NOMO-1 (cell line): ENCODE results near the gene FBXW2.
"Not testable (repeated sequence)": the region's sequence is repeated elsewhere in the genome, so short reads cannot be mapped to it uniquely, and the experiment has no call there.

ENCODE experiments used
- DNase-seq, 2 experiments: peaks; one replicate each; lab custom pipeline; 2025; ENCODE audit not compliant: unreplicated experiment in 2 of 2; lab: John Stamatoyannopoulos, UW

Gene FBXW2, protein sequence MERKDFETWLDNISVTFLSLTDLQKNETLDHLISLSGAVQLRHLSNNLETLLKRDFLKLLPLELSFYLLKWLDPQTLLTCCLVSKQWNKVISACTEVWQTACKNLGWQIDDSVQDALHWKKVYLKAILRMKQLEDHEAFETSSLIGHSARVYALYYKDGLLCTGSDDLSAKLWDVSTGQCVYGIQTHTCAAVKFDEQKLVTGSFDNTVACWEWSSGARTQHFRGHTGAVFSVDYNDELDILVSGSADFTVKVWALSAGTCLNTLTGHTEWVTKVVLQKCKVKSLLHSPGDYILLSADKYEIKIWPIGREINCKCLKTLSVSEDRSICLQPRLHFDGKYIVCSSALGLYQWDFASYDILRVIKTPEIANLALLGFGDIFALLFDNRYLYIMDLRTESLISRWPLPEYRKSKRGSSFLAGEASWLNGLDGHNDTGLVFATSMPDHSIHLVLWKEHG

DNA sequence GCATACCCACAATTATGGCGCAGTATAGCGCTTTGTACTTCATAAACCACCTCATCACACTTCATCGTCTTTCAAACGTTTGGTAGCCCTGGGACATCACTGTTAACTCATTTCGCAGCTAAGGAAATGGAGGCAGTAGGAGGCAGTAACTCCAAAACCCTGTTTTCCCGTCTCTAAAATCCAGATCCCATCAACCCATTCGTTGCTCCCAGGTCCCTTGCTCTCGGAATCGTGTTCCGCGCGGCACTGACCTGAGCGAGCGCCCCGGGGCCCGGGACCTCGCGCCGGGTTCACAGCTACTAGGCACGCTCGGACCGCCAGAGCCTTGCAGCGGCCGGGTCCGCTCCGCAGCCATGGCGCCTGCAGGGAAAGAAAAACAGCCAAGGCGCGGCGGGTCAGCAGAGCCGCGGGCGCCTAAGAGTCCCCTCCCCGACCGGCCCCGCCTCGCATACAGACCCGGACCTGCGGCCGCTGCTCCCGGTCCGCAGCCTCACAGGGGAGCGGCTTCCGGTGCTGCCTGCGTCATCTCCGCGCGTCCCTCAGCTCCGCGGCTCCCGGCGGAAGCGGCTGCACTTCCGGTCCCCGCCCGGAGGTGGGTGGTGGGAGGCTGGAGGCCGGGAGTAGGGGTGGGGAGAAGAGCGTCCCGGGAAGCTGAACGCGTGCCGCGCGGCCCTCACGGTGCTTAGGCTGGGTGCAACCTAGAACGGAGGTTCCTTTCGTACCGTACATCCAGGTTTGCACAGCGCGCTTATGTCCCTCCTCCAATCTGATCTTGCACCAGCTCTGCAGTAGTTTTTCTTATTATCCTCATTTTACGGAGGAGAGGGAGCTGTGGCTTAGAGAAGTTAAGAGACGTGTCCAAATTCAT lies at the start of gene FBXW2:
Gene FBXW2, minus strand, starts transcription at position 519 of the 868 bp plus-strand sequence. CDS start 5,158 bp downstream, outside the sequence.
- peak; percentile 70 to 81 for DNase-seq

DNA sequence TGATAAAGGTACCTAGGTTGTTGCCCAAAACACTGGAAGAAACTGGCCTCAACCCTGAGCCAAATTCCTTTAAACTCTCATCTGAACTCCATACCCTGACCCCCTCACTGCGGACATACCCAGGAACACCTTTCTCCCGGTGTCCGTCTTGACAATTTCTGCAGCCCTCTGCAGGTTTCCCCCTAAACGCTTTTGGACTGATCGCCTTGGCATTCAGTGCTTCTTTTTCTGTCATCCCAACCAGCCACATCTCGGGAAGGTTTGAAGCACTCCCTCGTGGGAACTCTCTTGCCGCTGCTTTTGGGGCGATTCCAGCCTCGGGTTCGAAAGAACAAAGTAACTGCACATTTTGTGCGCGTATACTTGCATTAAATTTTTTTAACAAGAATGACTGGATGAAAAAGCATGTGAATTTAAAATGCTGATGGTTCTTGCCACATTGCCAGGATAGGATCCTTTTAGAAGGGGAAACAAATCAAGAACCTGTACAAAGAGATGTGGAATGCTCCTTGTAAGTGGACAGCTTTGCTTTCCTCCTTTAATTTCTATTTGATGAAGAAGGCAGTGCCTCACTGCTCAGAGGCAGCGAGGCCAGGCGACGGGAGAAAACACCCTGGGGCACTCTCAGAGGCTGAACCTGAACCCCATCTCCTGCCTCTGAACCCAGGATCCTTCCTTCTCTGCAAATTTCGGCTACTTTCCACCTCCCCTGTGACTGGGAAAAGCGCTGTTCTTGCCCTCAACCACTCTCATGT lies 48.9 kb upstream of the FBXW2 start:
- no peak for DNase-seq

DNA sequence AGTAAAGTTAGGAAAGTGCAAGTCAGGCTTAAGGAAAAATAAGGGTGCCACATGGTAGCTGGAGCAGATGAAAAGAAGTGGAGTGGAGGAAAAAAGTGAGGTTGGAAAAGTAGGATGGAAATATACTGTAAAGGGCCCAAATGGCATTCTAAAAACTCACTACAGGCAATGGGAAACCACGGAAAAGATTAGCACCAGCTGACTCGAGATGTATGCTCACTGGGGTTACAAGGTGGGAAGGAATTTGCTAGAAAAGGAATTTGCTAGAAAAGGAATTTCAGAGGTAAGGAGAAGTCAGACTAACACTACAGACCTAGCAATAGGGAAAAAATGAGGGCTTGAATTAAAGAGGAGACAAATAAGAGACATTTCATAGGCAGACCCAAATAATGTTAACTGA lies 45.9 kb upstream of the FBXW2 start:
- no peak for DNase-seq

DNA sequence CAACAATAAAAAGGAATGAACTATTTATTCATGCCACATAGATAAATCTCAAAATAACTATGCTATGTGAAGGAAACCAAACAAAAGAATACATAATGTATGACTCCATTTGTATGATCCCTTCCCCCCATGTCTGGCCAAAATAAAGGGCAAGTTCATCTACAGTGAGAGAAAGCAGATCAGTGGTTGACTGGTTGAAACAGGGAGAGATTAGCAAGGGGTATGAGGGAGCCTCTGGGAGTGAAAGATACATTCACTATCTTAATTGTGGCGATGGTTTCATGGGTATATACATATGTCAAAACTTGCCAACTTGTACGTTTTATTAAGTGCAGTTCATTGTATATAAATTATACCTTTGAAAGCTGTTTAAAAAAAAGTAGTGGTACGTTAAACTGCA lies 44.7 kb upstream of the FBXW2 start:
- DNase-seq, result no peak

DNA sequence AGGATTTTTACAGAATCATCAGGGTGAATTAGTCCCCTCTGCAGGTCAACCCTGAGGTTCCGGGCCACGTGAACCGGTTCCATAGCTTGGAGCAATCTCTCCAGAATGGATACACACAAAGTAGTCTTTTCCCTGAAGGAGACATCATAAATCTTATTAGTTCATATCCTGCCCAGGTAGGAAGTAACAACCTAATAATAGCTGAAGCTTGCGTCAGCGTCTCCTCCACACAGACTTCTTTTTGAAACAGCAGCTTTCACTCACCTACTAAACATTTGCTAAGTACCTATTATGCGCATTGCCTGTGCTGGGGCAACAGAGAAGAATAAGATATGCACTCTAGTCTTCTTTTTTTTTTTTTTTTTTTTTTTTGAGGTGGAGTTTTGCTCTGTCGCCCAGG lies 40.1 kb upstream of the FBXW2 start:
- DNase-seq, result no peak

DNA sequence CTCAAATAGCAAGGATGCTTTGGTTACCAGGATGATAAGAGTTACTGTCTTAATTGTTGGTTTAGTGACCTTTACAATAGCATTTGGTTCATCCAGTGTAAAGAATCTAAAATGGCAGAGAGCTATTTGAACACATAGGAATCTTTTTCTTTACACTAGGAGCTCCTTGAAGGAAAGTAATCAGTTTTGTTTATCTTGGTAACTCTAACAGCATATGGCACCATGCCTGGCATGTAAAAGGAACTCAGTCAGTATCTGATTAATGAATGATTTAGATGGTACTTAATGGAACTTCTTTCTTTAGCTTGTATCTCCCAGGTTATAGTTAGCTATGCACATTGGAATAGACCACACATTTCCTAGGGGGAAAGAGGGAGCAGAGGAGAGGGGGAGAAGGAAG lies 39.6 kb upstream of the FBXW2 start:
- DNase-seq, result no peak

DNA sequence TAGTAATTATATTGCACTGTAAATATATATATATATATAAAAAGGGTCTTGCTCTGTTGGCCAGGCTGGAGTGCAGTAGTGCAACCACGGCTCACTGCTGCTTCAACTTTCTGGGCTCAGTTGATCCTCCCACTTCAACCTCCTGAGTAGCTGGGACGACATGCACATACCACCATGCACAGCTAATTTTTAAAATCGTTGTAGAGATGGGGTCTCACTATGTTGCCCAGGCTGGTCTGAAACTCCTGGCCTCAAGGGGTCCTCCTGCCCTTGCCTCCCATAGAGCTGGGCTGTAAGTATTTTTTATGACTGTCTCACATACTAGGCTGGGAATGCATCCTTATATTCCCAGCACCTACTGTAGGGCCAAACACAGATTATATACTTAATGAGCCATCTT lies 37.6 kb upstream of the FBXW2 start:
- no peak for DNase-seq

DNA sequence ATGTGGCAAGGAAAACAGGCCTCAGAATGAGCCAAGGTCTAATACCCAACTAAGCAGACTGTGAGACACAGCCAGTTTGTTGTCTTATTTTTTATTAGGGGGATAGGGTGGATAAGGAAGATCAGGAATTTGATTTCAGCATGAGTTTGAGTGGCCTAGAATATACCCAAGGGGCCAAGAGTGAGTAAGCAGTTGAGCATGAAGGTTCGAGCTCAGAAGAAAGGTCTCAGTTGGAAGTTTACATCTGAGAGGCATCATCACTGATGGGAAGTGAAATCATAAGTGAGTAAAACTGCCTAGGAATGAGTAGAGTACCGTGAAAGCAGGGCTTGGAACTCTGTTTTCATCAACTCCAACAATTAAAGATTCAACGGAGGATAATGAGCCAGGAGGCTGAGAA lies 36.9 kb upstream of the FBXW2 start:
- no peak for DNase-seq

DNA sequence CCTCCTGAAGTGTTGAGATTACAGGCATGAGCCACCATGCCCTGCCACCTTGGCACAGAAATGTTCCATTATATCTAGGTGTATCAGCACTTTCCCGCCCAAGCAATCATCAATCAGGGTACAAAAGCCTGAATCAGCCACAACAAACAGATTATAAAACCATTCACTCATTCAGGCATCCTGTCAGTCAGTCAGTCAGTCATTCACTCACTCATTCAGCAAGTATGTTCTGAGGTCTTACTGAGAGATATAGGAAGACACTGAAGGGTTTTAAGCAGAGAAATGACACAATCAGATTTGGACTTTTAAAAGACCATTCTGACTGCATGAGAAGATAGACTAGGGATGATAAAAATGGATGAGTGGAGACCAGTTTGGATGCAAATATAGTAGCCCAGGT lies 36.4 kb upstream of the FBXW2 start:
- no peak for DNase-seq

DNA sequence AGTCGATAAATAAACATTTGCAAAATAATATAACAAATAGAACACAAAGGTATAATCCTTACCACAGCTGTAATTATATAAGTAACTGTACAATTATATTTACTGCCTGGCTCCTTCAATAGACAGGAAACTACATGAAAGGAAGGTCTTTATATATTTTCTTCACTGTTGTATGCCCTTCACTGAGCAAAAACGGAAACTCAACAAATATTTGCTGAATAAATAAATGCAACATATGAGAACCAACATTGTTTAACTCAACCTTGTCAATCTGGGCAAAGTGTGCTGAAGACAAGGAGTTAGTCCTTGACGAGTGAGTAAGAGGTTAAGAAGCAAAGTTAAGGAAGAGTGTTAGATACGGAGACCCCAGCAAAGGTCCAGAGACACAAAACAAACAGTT lies 26.9 kb upstream of the FBXW2 start:
- no peak for DNase-seq

DNA sequence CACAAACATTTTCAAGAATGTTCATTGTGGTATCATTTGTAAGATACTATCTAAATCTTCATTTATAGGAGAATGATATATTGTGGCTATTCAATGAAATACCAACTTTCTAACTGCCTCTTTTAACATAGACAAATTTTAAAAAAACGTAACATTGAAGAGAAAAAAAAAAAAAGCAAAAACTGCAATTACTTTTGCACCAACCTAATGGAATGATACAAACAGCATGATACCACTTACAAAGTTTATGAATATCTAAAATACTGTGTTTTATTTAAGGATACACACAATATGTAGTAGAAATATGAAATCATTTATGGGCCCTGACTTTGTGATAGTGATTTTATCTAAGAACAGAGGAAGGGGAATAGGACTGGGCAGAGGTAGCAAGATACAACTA lies 25.4 kb upstream of the FBXW2 start:
- DNase-seq, result no peak

DNA sequence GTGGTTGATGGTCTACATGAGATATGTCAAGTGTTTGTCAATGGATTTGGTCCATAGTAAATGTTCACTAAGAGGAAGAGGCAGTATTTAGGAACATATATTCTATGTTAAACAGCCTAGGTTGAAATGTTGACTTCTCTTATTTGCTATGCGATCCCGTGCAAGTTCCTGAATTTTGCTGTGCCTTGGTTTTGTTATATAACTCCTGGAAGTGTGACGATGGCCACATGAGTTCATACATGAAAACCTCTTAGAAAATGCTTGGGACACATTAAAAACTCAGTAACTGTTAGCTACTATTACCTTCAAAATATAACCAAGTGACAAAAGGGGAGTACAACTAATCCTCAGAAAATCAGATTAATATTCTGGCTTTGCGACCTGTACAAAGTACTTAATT lies 21.9 kb upstream of the FBXW2 start:
- DNase-seq, result no peak

DNA sequence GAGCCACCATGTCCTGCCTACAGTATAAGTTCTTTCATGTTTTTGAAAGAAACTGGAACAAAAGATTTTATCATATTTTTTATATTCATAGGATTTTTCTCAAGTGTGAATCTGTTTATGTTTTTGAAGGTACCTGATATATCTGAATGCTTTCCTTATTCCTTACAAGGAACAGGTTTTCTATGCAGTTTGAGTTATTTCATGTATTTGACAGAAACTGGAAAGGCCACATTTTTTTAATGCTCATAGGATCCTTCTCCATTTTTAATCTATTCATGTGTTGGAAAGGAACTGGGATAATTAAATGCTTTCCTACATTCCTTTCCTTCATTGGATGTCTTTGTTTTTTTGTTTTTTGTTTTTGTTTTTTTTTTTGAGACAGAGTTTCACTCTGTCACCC lies 15.7 kb upstream of the FBXW2 start:
- DNase-seq, result no peak

DNA sequence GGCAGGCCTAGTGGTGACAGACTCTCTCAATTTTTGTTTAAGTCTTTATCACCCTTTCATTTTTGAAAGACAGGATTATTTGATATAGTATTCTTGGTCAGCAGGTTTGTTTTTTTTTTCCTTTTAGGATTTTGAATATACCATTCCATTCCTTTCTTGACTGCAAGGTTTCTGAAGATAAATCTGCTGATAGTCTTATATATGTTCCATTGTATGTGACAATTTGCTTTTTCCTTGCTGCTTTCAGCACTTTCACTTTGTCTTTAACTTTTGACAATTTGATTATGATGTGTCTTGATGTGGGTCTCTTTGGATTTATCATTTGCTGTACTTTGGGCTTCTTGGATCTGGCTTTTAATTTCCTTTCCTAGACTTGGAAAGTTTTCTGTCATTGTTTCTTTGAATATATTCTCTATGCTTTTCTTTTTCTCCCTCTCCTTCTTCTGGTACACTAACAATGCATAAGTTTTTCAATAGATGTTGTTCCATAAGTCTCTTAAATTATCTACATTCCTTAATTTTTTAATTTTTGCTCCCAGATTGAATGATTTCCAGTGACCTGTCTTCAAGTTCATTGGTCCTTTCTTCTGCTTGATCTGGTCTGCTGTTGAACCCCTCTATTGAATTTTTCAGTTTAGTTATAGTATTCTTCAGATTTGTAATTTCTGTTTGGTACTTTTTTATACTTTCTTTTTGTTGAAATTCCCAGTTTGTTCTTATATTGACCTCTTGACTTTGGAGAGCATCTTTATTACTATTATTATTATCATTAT lies 14.6 kb upstream of the FBXW2 start:
- DNase-seq, result no peak

DNA sequence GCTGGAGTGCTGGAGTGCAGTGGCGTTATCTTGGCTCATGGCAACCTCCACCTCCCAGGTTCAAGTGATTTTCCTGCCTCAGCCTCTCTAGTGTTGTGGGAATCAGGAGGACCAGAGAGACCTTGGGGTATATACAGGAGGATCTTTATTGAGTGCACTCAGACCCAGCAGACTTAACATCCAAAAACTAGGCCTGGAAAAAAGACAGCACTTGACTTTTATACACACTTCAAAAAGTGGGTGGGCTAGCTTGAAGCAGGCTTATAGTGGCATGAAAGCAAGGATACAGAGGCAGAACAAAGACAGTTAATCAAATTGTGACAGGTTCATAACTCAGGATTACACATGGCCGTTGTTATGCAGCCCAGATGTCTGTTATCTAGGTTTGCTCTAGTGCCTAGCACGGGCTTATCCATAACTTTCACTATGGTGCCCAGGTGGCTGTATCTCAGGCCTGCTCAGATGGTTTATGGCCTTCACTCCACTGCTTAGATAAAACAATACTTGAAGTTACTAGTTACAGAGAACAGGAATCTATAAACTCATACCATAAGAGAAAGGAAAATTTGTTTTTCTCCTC lies 11.7 kb upstream of the FBXW2 start:
- DNase-seq, result not testable (repeated sequence)

DNA sequence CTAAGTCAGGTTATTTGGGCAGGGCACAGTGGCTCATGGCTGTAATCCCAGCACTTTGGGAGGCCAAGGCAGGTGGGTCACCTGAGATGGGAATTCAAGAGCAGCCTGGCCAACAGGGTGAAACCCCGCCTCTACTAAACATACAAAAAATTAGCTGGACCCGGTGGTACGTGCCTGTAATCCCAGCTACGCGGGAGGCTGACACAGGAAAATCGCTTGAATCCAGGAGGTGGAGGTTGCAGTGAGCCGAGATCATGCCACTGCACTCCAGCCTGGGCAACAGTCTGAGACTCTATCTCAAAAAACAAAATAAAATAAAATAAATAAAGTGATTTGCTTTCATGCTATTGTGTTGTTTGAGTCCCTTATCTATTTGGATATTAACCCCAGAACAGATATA lies 8.2 kb upstream of the FBXW2 start:
- DNase-seq, result no peak

DNA sequence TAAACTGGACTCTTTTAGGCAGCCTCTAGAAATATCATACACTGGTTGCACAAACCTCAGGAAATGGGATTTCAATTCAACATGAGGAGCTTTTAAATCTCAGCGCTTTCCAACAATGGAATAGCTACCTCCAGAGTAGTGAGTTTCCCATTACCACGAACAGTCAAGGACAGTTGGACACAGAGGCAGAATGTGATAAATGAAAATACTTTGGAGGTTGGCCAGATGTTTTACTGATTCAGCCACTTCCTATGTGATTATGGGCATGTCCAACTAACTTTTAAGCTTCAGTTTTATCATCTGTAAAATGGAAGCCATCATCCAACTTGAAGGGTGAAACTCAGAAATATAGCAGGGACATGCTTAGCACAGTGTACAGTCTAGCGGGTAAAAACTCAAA lies 2.1 kb downstream of the FBXW2 start:
- no peak for DNase-seq

DNA sequence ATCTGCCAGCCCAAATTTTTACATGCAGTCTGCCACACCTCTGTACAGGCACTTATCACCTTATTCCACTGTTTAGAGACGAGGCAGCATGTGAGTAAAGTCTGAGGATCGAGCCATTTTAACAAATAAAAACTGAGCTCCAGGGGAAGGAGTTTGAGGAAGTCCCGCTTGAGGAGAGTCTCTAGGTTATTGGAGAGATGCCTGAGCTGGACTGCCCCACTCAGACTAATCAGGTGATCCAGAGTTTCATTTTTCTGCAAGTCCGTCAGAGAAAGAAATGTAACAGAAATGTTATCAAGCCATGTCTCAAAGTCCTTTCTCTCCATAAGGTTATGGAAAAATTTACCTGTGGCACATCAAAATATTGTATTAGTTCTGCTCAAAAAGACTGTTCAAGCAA lies 5.3 kb downstream of the FBXW2 start:
- DNase-seq, result peak in 1 of 2 experiments; percentile 9

DNA sequence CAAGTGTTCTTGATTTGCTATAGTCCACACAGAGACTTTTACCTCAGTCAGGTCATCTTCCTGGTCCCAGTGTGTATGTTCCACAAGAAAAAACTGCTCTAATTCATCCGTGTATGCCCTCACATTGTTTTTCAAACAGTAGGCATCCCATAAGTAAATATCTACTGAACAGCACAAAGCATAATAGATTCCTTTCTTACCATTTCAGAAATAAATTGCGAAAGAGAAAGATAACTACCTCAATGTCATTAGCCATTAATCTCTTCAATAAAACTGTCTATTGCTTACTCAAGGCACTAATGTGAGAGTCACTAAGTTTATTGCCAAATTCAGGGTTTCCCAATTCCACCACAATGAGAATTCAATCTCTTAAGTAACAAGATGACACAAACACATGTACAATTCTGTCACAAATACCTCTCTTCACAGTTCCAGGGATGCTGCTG lies 9.6 kb downstream of the FBXW2 start:
- DNase-seq, result peak; percentile 59 to 99

DNA sequence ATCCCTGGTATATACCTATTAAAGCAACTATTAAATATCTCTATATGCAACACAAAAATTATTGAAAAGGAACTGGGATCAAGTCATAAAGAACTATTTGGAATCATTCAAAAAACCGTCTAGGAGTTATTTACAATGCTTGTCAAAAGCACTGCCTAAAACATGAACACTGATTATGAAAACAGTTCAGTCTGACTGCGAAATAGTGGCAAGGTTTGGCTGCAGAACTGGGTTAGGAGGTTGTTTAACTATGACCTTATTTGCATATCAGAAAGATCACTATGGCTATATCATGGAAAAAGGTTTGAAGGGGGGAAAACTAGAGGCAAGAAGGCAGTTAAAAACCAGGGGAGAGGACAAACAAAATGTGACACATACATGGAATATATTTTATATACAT lies 12.0 kb downstream of the FBXW2 start:
- no peak for DNase-seq
